Astrocyte (in vitro differentiated cells and primary cell): Measurements from ENCODE around the gene TBRG4. TPM values are rescaled to one million over a fixed set of nuclear protein-coding genes. Genes with fewer than 3 reads are reported as not detected.

Experiments used
- DNase-seq: peaks from one replicate; pipeline ENCODE4 v3.0.0-alpha.2; 2010; ENCODE audit warnings: low read depth
- FAIRE-seq: peaks from 2 replicates; lab custom pipeline; 2011; peaks lifted over from hg19 to GRCh38; lab: Jason Lieb, UNC
- H2AFZ ChIP-seq: 2 replicates; pipeline ENCODE4 v1.6.0; 2012; ENCODE audit warnings: low read depth, low read length, inconsistent platforms
- H3K27ac ChIP-seq: 2 replicates; pipeline ENCODE4 v1.5.1; 2011; ENCODE audit warnings: low read depth, low read length, inconsistent platforms
- H3K27me3 ChIP-seq: 2 replicates; pipeline ENCODE4 v1.6.0; 2011; ENCODE audit warnings: low read length, inconsistent platforms; ENCODE audit not compliant: insufficient read depth
- H3K36me3 ChIP-seq: 2 replicates; pipeline ENCODE4 v1.5.1; 2011; ENCODE audit warnings: low read length, inconsistent platforms; ENCODE audit not compliant: insufficient read depth
- H3K4me1 ChIP-seq: 2 replicates; pipeline ENCODE4 v1.5.1; 2011; ENCODE audit warnings: low read length, inconsistent platforms; ENCODE audit not compliant: insufficient read depth
- H3K4me2 ChIP-seq: 2 replicates; pipeline ENCODE4 v1.6.0; 2012; ENCODE audit warnings: low read length, inconsistent platforms
- H3K4me3 ChIP-seq: 2 replicates; pipeline ENCODE4 v1.5.1; 2011; ENCODE audit warnings: low read depth, mild to moderate bottlenecking, low read length, inconsistent platforms; ENCODE audit not compliant: insufficient read depth
- H3K79me2 ChIP-seq: 2 replicates; pipeline ENCODE4 v1.6.0; 2012; ENCODE audit warnings: mild to moderate bottlenecking, low read length, inconsistent platforms; ENCODE audit not compliant: insufficient read depth
- H3K9ac ChIP-seq: 2 replicates; pipeline ENCODE4 v1.6.0; 2012; ENCODE audit warnings: mild to moderate bottlenecking, low read length, inconsistent platforms
- H3K9me3 ChIP-seq: 2 replicates; pipeline ENCODE4 v1.5.1; 2012; ENCODE audit warnings: low read depth, mild to moderate bottlenecking, low read length, inconsistent platforms; ENCODE audit not compliant: insufficient read depth
- H4K20me1 ChIP-seq: 2 replicates; pipeline ENCODE4 v1.6.0; 2012; ENCODE audit warnings: low read length, inconsistent platforms; ENCODE audit not compliant: insufficient read depth
- H3K27ac Mint-ChIP-seq: one replicate; pipeline ENCODE4 v1.8.0; 2021; ENCODE audit warnings: mild to moderate bottlenecking, mixed read lengths; ENCODE audit not compliant: unreplicated experiment
- H3K27me3 Mint-ChIP-seq: one replicate; pipeline ENCODE4 v1.8.0; 2021; ENCODE audit warnings: low read depth, mixed read lengths; ENCODE audit not compliant: unreplicated experiment
- H3K36me3 Mint-ChIP-seq: one replicate; pipeline ENCODE4 v1.8.0; 2021; ENCODE audit warnings: low read depth, mixed read lengths; ENCODE audit not compliant: unreplicated experiment
- H3K4me1 Mint-ChIP-seq: one replicate; pipeline ENCODE4 v1.8.0; 2021; ENCODE audit warnings: low read depth, mixed read lengths; ENCODE audit not compliant: unreplicated experiment
- H3K4me3 Mint-ChIP-seq: one replicate; pipeline ENCODE4 v1.8.0; 2021; ENCODE audit warnings: mild to moderate bottlenecking, moderate library complexity, mixed read lengths; ENCODE audit not compliant: unreplicated experiment
- H3K9me3 Mint-ChIP-seq: one replicate; pipeline ENCODE4 v1.8.0; 2021; ENCODE audit warnings: mild to moderate bottlenecking, mixed read lengths; ENCODE audit not compliant: unreplicated experiment
- EZH2 ChIP-seq: IDR thresholded peaks from 2 replicates; pipeline ENCODE4 v1.6.1; 2012; ENCODE audit warnings: mild to moderate bottlenecking, low read length, inconsistent platforms; ENCODE audit not compliant: insufficient read depth
- total RNA-seq: library from RNA; stranded (reverse); gene quantifications from 2 replicates; pipeline ENCODE4 v1.2.1, GENCODE V29; 2021
- TF ChIP-seq, protein P1 (sequence below): IDR thresholded peaks from 2 replicates; pipeline ENCODE4 v1.5.1; 2011; ENCODE audit warnings: low read depth, mild to moderate bottlenecking, inconsistent platforms, low read length, moderate library complexity; ENCODE audit not compliant: insufficient read depth

TBRG4 gene
- total RNA-seq, 1 donor from 2014 or later = 65.2 TPM

DNA sequence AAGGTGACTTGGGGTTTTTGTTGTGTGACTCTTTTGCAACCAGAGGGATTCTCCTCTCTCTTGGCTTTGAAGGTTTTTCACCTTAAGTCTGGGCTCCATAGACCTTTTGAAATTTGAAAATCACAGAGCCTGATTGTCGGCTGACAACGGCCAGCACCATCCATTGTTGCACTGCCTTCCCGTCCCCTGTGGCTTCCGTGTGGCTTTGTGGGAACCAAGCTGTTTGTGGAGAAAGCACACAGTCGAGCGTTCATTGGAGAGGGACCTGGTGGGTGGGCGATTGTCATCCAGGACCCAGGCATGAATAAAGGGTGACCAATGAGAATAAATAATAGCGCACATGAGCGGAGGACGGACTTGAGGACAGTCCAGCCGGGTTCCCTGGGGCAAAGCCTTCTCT lies 38.7 kb upstream of the TBRG4 start:
- no peaks in the 10 kb centered on the region for H3K79me2 ChIP-seq
- Mint-ChIP-seq H3K9me3 (peaks cover 6% of the 10 kb centered on the region), H3K27me3 (peaks cover 33% of the 10 kb centered on the region), H3K4me3 (no peak overlapping the region), H3K4me1 (no peaks in the 10 kb centered on the region), H3K27ac (no peak overlapping the region), H3K36me3 (no peaks in the 10 kb centered on the region)
- H3K4me3 ChIP-seq = no peak overlapping the region
- no peak overlapping the region for H2AFZ ChIP-seq
- no peak for TF ChIP-seq EZH2
- TF ChIP-seq, protein P1, sequence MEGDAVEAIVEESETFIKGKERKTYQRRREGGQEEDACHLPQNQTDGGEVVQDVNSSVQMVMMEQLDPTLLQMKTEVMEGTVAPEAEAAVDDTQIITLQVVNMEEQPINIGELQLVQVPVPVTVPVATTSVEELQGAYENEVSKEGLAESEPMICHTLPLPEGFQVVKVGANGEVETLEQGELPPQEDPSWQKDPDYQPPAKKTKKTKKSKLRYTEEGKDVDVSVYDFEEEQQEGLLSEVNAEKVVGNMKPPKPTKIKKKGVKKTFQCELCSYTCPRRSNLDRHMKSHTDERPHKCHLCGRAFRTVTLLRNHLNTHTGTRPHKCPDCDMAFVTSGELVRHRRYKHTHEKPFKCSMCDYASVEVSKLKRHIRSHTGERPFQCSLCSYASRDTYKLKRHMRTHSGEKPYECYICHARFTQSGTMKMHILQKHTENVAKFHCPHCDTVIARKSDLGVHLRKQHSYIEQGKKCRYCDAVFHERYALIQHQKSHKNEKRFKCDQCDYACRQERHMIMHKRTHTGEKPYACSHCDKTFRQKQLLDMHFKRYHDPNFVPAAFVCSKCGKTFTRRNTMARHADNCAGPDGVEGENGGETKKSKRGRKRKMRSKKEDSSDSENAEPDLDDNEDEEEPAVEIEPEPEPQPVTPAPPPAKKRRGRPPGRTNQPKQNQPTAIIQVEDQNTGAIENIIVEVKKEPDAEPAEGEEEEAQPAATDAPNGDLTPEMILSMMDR = no peak
- H3K9ac ChIP-seq = no peak overlapping the region
- H4K20me1 ChIP-seq = no peaks in the 10 kb centered on the region
- no peak overlapping the region for H3K4me2 ChIP-seq
- H3K4me1 ChIP-seq = no peaks in the 10 kb centered on the region
- H3K9me3 ChIP-seq = no peaks in the 10 kb centered on the region
- DNase-seq (no peak), FAIRE-seq (no peak)
- no peak overlapping the region for H3K27ac ChIP-seq
- H3K36me3 ChIP-seq = no peaks in the 10 kb centered on the region
- peaks cover 8% of the 10 kb centered on the region for H3K27me3 ChIP-seq

- H3K36me3 Mint-ChIP-seq = no peaks in the 10 kb centered on the region
- Histone ChIP-seq H3K9ac (no peak overlapping the region), H3K36me3 (no peaks in the 10 kb centered on the region), H3K79me2 (no peaks in the 10 kb centered on the region), H4K20me1 (no peaks in the 10 kb centered on the region), H3K9me3 (no peaks in the 10 kb centered on the region), H3K4me2 (no peak overlapping the region), H3K27ac (no peak overlapping the region), H2AFZ (no peak overlapping the region), H3K4me3 (no peak overlapping the region), H3K4me1 (no peaks in the 10 kb centered on the region), H3K27me3 (peaks cover 8% of the 10 kb centered on the region)
- FAIRE-seq = no peak
- H3K27me3 Mint-ChIP-seq = peaks cover 31% of the 10 kb centered on the region
- H3K4me1 Mint-ChIP-seq = no peaks in the 10 kb centered on the region
- no peak overlapping the region for H3K27ac Mint-ChIP-seq
- no peak overlapping the region for H3K4me3 Mint-ChIP-seq
- peaks cover 6% of the 10 kb centered on the region for H3K9me3 Mint-ChIP-seq
- TF ChIP-seq, protein P1 = no peak
- no peak for TF ChIP-seq EZH2
- DNase-seq = no peak
Measured at GRCh38 chr7:45149606-45150005, 38.1 kb upstream of the TBRG4 start.

GRCh38 chr7:45148653-45148973 lies 37.1 kb upstream of the TBRG4 start:
- TF ChIP-seq EZH2 = no peak
- TF ChIP-seq, protein P1 = no peak
- Mint-ChIP-seq H3K9me3 (peaks cover 6% of the 10 kb centered on the region), H3K4me3 (no peak overlapping the region), H3K27me3 (peaks cover 33% of the 10 kb centered on the region), H3K36me3 (no peaks in the 10 kb centered on the region), H3K27ac (no peak overlapping the region), H3K4me1 (peaks cover under 1% of the 10 kb centered on the region)
- Histone ChIP-seq H3K4me1 (no peaks in the 10 kb centered on the region), H3K9me3 (no peaks in the 10 kb centered on the region), H2AFZ (no peak overlapping the region), H3K4me3 (no peak overlapping the region), H3K79me2 (no peaks in the 10 kb centered on the region), H3K9ac (no peak overlapping the region), H4K20me1 (no peaks in the 10 kb centered on the region), H3K27ac (no peak overlapping the region), H3K36me3 (no peaks in the 10 kb centered on the region), H3K27me3 (peaks cover 8% of the 10 kb centered on the region), H3K4me2 (no peak overlapping the region)
- no peak for FAIRE-seq
- DNase-seq = no peak
